Measurements from ENCODE around the gene CWC27.

- no peak for TF ChIP-seq EP300 (IDR thresholded peaks at IDR 0.05)
- TF ChIP-seq CTCF (IDR thresholded peaks at IDR 0.05) = no peak
- TF ChIP-seq ZNF302 (CRISPR knock-in tag; IDR thresholded peaks at IDR 0.05) = no peak
- no peak for TF ChIP-seq SREBF2 (IDR thresholded peaks at IDR 0.05)
- TF ChIP-seq BHLHE40 (IDR thresholded peaks at IDR 0.05; ENCODE audit: low read depth, low read length) = no peak
- no peak for TF ChIP-seq CBX2 (IDR thresholded peaks at IDR 0.05; ENCODE audit: borderline replicate concordance, low read depth)
- no peak for TF ChIP-seq TP53 (CRISPR knock-in tag; IDR thresholded peaks at IDR 0.05)
- no peak for TF ChIP-seq JUN (IDR thresholded peaks at IDR 0.05)
- TF ChIP-seq ZC3H11A (IDR thresholded peaks at IDR 0.05) = no peak
- TF ChIP-seq POLR2A (IDR thresholded peaks at IDR 0.05; ENCODE audit: low read length) = no peak
- TF ChIP-seq PHF8 (IDR thresholded peaks at IDR 0.05; ENCODE audit: borderline replicate concordance, low read depth) = no peak
- TF ChIP-seq MAX (IDR thresholded peaks at IDR 0.05) = no peak
- TF ChIP-seq RAD21 (conservative IDR thresholded peaks at IDR 0.05 in 1 of 2, IDR thresholded peaks at IDR 0.05 in 1 of 2) = no peak
These were observed 242.1 kb downstream of the CWC27 start for GRCh38 chr5:65010841-65011240.
